ENCODE data around the gene SLC24A4.

SLC24A4 gene

DNA sequence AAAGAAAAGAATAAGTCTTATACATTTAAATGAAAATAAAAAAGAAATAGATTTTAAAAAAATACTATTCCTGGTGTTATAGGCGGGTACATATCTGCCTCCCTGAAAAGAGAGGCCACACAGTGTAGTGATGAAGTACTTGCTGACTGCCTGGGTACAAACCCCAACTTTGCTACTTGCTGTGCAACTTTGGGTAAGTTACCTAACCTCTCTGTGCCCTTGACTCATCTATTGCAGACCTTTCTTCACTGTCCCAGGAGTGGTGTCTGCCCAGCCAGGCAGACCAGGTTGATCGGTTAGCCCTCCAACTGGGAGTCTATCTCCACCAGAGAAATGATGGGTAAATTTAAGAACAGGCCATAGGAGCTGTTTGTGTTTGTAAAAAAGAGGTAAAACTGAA lies 82.0 kb downstream of the SLC24A4 start:
- no peak for DNase-seq

DNA sequence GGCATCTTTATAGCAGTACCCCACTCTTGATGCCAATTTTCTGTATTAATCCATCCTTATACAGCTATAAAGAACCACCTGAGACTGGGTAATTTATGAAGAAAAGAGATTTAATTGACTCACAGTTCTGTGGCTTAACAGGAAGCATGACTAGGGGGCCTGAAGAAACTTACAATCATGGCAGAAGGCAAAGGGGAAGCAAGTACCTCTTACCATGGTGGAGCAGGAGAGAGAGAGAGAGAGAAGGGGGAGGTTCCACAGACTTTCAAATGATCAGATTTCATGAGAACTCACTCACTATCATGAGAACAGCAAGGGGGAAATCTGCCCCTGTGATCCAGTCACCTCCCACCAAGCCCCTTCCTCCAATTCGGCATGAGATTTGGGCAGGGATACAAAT lies 84.4 kb downstream of the SLC24A4 start:
- DNase-seq = no peak

DNA sequence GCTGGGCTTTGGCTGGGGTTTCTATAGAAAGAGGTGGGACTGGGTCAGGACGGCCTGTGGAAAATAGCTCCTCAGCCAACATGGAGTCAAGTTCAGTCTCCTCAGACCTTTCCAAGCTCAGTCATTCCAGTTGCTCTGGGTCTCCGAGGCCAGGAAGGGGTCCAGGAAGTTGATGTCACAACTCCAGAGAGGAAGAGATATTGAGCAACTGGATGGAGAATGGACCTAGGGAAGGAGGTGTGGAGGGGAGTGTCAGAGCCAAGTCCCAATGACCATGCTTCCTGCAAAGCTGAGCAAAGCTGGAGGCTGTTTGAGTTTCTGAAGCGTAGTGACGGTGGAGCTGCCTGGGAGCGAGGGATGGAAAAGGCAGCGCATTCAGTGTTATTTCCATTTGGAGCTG lies 86.1 kb downstream of the SLC24A4 start:
- DNase-seq = no peak

DNA sequence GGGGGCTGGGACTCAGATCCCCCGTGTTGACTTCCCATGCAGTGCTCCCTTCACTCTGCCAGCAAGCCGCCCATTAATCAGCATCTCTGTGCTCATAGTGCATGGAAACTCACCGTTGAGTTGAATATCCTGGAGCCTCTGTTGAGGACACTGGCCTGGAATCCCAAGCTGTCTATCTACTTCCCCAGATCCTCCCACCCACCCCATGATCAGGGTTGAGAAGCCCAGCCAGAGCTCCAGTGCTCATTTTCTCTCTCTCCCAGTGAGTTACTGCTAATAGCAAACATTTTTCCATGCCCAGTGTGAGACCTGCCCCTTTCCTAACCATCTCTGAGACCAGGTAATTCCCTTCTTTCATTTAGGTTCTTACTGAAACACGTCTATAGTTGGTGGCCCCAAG lies 88.2 kb downstream of the SLC24A4 start:
- no peak for DNase-seq

DNA sequence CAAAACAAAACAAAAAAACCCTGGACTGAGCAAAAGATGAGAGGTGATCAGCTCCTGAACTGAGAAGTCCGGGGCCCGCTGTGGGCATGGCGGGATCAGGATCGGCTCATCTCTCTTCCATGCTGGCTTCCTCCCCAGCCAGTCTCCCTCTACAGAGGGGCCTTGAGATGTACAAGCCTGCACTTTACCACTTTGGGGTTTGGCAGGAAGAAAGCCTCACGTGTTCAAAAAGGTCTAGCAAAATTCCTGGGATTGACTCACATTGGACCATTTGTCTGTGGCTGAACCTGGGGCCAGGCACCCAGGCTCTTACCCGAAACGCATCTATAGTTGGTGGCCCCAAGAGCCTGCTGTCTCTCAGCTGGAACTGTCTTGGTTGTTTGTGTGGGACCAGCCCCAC lies 89.0 kb downstream of the SLC24A4 start:
- DNase-seq = no peak

DNA sequence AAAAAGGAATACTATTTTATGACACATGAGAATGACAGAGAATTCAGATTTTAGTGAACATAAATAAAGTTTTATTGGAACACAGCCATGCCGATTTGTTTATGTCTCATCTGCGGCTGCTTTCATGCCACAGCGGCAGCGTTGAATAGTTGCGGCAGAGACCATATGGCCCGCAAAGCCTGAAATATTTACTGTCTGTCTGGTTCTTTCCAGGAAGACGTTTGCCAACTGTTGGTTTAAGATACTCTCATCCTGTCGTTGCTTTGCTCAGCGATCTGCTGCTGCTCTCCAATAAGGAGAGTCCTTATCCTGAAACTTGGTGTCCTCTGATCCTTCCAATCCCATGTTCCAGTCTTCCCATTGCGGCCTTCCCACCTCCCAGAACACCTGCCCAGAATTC lies 89.9 kb downstream of the SLC24A4 start:
- DNase-seq = no peak

DNA sequence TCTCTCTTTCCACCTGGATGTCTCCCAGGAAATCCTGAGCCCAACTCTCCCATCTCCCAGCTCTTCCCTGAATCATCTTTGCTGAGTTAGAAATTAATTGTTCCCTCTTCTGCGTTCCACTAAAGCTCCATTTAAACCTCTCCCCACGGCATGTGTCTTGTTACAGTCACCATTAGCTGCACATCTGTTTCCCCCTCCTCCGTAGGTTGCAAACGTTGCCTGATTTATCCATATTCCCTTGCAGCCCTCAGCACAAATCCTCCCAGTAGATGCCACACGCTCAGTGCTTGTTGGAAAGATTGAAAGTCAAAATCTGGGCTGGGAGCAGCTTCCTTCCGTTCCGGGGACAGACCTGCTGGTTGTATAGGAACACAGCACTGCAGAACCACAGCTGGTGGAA lies 90.4 kb downstream of the SLC24A4 start:
- DNase-seq = no peak

DNA sequence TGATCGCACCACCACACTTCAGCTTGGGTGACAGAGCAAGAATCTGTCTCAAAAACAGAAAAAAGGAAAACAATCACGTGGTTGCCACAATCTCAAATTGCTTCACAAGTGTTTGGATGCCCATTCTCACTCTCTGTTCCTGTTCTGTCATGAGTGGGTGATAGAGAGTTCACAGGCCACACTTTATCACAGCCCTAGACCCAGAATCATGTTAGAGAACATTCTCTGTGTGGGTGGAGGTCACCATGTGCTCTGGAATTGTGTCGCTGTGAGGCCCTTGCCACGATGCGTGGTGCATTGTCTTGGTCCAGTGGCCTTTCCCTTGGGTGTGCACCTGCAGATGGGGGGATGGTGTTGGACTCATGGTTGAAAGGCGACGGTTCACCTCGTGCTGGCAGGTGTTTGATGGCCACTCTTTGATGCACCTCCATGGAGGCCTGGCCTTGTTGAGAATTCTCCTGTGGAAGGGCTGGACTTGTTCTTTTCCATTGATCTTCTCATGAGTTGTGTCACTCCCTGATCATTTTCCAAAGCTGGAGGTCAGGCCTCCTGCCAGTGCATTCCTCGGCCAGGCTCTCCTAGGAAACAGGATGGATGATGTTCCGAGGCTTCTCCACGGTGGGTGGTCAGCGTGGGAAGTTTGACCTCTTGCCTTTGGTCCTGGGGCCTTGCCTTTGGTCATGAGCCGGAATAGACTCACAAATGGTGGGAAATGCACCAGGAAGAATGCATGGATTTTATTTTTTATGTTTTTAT lies 91.9 kb downstream of the SLC24A4 start:
- no peak for DNase-seq

DNA sequence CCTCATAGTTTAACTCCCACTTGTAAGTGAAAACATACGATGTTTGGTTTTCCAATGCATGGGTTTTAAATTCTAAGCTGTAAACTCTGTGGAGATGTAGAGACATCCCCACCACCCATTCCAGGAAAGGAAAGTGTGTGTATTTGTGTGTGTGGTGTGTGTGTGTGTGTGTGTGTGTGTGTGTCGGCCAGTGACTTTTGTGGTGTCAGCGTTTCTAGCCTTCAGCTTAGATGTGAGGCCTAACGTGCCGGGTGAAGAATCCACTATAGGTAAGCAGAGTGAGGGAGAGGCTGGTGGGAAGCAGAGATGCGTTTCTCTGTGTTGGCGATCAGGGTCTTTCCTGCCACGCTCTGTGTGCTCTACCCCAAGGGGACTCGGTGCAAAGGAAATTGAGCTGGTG lies 93.0 kb downstream of the SLC24A4 start:
- no peak for DNase-seq

DNA sequence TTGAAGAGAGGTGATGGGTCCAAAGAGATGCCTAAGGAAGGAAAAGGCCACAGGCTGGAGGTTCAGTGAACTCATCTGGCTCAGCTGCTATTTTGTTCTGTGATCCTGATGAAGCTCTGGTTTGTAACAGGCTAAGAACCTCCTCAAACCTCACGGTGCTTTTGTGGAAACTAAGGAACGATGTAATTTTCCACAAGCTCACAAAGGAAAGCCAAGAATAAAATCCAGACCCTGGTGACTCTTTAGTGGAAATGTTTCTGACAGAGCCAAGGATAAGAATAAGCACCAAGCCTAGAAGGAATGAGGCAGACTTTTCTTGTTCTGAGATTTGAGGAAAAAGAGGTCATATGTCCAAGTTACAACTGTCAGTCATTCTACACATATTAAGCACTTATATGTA lies 93.6 kb downstream of the SLC24A4 start:
- no peak for DNase-seq

DNA sequence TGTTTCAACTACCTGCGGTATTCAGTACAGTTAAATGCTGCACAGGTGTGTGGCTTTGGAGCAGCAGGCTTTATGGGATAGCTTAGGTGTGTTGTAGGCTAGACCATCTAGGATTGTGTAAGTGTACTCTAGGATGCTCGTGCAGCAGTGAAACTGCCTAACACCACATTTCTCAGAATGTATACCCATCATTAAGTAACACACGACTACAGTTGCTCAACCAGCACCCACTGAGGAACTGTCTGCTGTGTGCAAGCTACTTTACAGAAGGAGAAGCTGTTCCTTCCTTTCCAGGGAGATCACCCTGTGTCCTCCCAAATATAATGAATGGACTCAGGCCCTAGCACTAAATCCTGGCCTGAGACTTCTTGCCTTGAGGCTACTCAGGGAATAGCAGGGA lies 94.8 kb downstream of the SLC24A4 start:
- DNase-seq = no peak

DNA sequence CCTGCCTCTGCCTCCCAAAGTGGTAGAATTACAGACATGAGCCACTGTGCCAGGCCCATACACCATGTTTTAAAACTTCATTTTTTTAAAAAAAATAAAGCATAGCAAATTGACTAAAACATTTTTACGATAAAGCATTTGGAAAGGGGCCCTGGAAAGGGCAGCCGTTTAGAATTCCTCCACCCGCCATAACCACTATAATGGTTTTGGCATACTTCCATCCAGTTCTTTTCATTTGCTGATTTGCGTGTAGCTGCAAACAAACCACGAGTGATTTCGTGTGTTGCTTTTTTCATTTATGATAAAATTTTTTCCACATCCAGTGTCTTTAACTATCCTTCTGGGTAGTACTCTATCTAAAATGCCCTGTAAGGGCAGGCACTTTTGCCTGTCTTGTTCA lies 98.8 kb downstream of the SLC24A4 start:
- no peak for DNase-seq

DNA sequence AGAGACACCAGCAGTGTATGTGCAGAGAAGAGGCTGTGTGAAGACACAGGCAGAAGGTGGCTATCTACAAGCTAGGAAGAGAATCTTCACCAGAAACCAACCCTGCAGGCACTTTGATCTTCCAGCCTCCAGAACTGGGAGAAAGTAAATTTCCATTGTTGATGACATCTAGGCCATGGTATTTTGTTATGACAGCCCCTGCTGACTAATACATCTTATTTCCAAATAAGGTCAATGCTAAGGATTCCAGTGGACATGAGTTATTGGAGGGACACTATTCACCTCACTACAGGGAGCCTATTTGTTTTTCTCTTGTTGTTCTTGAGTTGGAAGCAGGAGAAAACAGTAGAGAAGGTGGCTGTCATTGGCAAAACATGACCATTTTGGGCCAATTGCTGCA lies 102.1 kb downstream of the SLC24A4 start:
- no peak for DNase-seq

DNA sequence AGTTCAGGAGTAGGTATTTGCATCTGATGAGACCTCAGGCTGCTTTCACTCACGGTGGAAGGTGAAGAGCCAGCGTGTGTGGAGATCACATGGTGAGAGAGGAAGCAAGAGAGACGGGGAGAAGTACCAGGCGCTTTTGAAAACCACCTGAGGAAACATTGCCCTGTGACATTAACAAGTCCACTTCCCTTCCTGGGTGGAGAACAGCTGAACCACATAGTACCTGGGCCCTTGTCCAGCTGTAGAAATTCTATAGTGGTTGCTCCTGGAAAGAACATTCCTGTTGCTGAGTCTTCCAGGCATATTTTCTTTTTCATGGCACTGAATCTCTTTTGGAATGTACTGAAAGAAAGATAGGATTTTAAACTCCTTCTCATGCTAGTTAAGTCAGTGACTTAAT lies 103.3 kb downstream of the SLC24A4 start:
- no peak for DNase-seq

DNA sequence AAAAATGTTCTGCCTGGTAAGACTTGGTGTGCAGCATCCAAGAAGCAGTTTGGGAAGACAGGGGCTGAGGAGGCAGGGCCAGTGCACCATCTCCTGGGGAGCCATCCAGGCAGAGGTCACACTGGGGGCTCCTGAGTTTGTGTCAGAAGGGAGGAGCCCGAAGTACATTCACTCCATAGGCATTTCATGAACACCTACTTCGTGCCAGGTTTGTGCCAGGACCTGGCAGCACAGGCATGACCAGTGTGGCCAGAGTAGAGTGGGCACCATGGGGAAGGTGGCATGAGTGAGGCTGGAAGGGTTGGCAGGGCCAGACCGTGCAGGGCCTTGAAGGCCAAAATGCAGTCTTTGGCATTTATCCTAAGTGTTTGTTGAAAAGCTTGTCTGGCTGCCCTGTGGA lies 104.1 kb downstream of the SLC24A4 start:
- DNase-seq = no peak

DNA sequence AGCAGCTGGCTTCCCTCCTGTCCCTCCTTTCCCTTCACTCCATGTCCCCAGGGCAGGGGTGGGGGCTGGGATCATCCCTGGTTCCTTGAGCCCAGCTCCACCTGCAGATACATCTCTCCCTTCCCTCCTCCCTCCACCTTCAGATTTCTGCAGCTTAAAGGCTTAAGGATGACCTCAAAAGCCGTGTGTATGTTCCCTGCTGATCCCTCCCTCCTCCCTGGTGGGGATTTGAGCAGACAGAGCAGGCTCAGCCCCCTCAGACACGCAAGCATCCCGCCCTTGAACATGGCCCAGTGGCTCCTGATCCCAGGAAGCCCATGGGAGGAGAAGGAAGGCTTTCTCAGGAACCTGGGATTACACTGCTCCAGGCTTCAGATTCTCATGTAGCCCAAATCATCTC lies 107.7 kb downstream of the SLC24A4 start:
- no peak for DNase-seq

DNA sequence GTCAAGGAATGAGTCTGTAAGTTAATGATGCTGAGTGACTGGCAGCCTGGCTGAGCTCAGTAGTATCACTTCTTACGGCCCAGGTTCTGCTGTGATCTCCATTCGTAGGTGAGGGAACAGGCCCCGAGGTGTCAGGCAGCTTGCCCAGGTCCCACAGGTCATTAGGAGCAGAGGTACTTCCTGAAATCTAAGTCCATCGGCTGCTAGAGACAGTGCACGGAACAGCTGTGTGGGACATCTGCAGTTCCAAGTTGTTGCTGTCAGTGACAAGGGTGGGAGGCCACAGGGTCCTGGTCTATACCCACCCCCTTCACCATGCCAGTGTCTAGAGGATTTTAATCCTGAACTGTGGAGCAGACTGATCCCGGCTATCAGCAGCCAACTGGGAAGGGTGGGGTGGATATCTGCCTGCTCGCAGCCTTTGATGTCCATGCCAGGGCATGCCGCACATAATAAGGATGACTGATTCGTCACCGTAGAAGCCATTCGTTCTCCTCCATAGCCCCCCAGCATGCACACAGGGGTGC lies 108.3 kb downstream of the SLC24A4 start:
- DNase-seq = no peak

DNA sequence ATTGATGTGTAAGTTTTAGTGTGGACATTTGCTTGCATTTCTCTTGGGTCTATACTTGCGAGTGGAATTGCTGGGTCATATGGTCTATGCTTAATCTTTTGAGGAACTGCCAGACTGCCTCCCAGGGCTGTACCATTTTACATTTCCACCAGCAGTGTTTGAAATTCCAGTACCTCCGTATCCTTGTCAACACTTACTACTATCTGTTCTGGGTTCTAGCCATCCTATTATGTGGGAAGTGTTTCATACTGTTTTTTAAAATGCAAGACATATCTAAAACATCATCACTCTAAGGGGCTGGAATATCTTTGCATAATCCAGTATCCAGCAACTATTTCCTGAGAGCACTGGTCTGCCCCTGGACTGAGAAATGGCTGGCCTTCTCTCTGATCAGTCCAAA lies 110.4 kb downstream of the SLC24A4 start:
- no peak for DNase-seq

DNA sequence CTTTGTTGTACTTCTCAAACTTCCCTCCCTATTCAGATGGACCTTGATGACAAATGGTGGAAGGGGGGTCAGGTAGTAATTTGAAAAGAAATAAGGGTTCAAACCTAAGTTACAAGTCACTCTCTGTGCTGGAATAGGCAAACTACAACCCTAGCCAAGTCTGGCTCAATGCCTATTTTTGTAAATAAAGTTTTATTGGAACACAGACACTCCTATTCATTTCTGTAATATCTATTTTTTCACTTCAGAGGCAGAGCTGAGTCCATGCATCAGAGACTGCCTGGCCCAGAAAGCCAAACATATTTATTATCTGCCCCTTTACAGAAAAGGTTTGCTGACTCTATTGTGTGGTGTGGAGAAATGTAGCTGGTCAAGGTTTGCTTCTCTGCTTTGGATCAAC lies 112.2 kb downstream of the SLC24A4 start:
- no peak for DNase-seq

DNA sequence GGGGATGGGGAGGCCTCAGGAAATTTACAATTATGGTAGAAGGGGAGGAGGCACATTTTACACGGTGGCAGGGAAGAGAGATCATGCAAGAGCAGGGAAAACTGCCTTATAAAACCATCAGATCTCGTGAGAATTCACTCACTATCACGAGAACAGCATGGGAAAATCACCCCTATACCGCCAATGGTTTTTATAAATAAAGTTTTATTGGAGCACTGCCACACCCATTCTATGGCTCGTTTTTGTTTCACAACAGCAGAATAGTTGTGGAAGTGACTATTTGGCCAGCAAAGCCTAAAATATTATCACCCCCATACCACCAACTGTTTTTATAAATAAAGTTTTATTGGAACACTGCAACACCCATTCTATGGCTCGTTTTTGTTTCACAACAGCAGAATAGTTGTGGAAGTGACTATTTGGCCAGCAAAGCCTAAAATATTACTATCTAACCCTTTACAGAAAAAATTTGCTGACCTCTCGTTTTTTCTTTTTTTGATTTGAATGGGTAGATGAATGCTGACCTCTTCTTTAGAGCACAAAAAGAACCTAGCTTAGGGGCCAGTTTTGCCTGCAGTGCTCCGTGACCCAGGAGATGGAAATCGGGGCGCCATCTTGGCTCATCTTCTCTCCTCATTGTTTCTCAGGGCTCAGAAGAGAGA lies 113.3 kb downstream of the SLC24A4 start:
- DNase-seq = no peak

DNA sequence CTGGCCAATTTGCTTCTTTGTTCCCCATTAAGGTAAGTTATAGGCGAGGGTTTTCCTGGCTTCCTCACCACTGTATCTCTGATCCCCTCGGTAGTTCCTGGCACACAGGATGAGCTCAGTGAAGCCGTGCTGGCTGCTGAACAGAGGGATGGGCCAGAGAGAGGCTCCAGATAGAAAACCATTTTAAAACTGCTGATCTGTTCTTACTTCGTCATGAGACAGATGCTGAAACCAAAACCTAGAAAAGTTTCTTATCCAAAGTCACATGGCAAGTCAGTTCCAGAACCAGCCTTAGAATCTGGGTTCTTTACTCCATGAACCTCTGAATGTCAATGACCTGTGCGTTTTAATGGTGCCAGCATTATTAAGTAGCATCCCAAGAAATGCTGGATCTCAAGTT lies 114.3 kb downstream of the SLC24A4 start:
- DNase-seq = no peak

DNA sequence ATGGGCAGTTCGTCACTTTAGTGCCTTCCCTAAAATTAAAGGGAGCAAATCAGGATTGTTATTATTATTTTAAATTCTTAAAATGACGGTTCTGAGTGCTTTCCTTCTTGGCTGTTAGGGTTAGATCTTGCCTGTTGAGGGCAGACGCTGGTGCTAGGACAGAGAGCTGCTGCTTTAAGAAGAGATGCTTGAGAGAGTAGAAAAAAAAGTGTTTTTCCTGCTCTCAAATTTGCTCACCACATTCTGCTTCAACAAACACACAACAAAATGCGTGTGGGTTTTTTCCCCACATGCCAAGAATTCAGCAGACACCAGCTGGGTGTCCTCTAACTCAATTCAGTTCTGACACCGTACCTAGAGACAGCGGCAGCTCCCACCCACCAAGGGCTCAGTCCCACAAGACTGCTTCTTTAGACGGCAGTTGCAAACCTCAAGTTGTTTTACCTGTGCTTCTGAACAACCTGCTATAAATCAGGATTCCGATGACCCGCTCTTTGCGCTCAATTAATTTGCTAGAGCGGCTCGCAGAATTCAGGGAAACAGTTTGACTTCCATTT lies 114.8 kb downstream of the SLC24A4 start:
- no peak for DNase-seq

DNA sequence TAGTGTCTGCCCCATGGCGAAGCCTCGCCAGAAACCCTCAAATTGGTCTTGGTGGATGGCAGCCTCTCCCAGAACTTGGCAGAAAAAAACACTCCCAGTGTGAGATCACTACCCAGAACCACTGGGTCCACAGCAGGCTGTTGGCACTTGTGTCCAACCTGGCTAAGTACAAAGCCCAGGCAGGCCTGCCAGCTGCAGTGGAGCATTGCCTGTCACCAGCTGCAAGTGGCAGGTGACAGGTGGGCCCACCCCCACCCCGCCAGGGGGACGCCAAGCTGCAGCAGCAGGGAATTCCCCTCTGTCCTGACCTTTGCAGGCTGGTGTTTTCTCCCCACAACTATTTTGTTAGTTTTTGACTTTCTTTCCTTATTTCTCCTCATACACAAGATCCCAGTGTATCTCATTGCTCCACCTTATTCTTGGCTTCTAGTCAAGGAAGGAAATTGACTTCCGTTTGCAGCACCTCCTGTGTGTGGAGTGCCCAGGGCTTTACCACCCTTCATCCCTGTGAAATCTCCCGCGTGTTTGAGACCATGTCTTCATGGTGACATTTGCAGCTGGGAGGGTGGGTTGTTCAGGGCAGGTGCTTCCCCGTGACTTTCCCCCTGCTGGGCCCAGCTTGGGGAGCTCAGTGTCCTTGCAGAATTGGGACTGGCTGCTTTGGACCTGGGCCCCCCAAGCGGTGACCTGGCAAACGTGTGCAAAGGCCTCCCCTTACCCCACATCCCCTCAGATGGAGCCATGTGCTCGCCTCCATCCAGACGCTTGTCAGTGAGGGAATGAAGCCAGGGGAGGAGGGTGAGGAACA lies 116.8 kb downstream of the SLC24A4 start:
- DNase-seq = no peak

Data from activated effector memory CD4-positive, alpha-beta T cell treated with Interleukin-2 at 50 U/mL for 16 hours (primary cell).